ENCODE data around the gene CDH13. TPM values are rescaled to one million over a fixed set of nuclear protein-coding genes. Genes with fewer than 3 reads are reported as not detected.

CDH13 gene
- total and polyA plus RNA-seq, 10 of the 15 experiments (the other 5 are each of a cell fraction or from before 2014, with no cell fraction given), result under 0.01 to 0.05 TPM; not detected in 8

GRCh38 chr16:83404261-83404660 lies 777.5 kb downstream of the CDH13 start (continued):
- no peak for TF ChIP-seq ZBTB40 (IDR thresholded peaks at IDR 0.05; ENCODE audit: borderline replicate concordance)
- TF ChIP-seq, protein P1, sequence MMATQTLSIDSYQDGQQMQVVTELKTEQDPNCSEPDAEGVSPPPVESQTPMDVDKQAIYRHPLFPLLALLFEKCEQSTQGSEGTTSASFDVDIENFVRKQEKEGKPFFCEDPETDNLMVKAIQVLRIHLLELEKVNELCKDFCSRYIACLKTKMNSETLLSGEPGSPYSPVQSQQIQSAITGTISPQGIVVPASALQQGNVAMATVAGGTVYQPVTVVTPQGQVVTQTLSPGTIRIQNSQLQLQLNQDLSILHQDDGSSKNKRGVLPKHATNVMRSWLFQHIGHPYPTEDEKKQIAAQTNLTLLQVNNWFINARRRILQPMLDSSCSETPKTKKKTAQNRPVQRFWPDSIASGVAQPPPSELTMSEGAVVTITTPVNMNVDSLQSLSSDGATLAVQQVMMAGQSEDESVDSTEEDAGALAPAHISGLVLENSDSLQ (IDR thresholded peaks at IDR 0.05), result no peak
- no peak for TF ChIP-seq POU2F2 (IDR thresholded peaks at IDR 0.05; ENCODE audit: borderline replicate concordance, low read depth, low read length)

DNA sequence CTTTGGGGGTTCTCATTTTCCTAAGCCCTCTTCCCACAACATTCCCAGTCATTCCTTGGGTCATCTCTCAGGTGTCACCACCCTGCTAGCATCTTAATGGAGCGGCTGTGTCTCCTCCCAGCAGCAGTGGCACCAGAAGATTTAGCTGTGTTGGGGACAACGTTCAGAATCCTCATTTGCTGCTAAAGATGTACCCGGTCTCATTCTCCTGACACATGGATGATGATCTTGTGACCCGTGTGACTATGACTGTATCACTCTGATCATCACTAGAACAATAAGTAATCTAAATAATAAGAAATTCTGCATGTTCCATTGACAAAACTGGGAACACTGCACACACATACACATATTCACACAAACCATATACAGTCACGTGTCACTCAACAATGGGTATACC lies 781.2 kb downstream of the CDH13 start:
- SMC1A ChIA-PET (ENCODE audit: uncharacterized antibody, unreplicated experiment), result no interaction called here
- Histone ChIP-seq H3K4me1 (ENCODE audit: control insufficient read depth, insufficient read depth, low read length) (no peaks in the 10 kb centered on the region), H3K36me3 (ENCODE audit: control insufficient read depth in 2 of 2, insufficient read depth in 2 of 2, low read length in 1 of 2) (no peaks in the 10 kb centered on the region), H3K27me3 (replicated peaks in 1 of 2; ENCODE audit: control insufficient read depth in 2 of 2, insufficient read depth in 2 of 2, low read length in 1 of 2) (no peaks in the 10 kb centered on the region), H3K4me3 (no peak overlapping the region), H3K9me3 (replicated peaks; ENCODE audit: control insufficient read depth, insufficient read depth, low read length) (no peaks in the 10 kb centered on the region), H3K27ac (ENCODE audit: control insufficient read depth, insufficient read depth) (no peak overlapping the region), H3K9ac (ENCODE audit: control insufficient read depth, insufficient read depth, low read length) (no peak overlapping the region), H3K79me2 (ENCODE audit: control insufficient read depth, insufficient read depth, low read length) (no peaks in the 10 kb centered on the region), H2AFZ (ENCODE audit: control insufficient read depth, low read depth, low read length) (no peak overlapping the region), H4K20me1 (ENCODE audit: control insufficient read depth, insufficient read depth) (no peaks in the 10 kb centered on the region), H3K4me2 (ENCODE audit: control insufficient read depth, insufficient read depth) (no peak overlapping the region)
- FAIRE-seq (no peak), ATAC-seq (no peak), DNase-seq (ENCODE audit: low read depth, low spot score) (no peak)
- intact Hi-C loops (cut with micrococcal nuclease; ENCODE audit: unreplicated experiment), result no loop called here
- in situ Hi-C loops (cut with MboI), result no loop called here
- BruUV-seq (replicated peaks), result no TSS peak
- POLR2A ChIA-PET, result no interaction called here
- CTCF ChIA-PET, result interaction anchor here (0.6 to 1.0 kb wide), 2 partner anchors 18 to 296 kb away, joined by 3 read pairs; no protein-coding TSS in a partner anchor
- WGBS (ENCODE audit: insufficient coverage, insufficient replicate concordance, low lambda C conversion rate, missing lambda C conversion rate), result 2% methylated on average over 5 of the region's 5 CpGs
- RAD21 ChIA-PET (ENCODE audit: unreplicated experiment), result no interaction called here
- TF ChIP-seq BMI1 (IDR thresholded peaks at IDR 0.05; ENCODE audit: borderline replicate concordance), result no peak
- no peak for TF ChIP-seq HCFC1 (IDR thresholded peaks at IDR 0.05; ENCODE audit: low read length)
- TF ChIP-seq YY1 (IDR thresholded peaks at IDR 0.05; ENCODE audit: low read depth, low read length), result no peak
- no peak for TF ChIP-seq ELK1 (IDR thresholded peaks at IDR 0.05; ENCODE audit: low read depth, low read length)
- TF ChIP-seq TBL1XR1 (IDR thresholded peaks at IDR 0.05; ENCODE audit: low read depth, low read length), result no peak
- no peak for TF ChIP-seq SREBF2 (IDR thresholded peaks at IDR 0.05; ENCODE audit: low read length)
- no peak for TF ChIP-seq E4F1 (IDR thresholded peaks at IDR 0.05; ENCODE audit: borderline replicate concordance, partially characterized antibody)
- no peak for TF ChIP-seq MTA2 (IDR thresholded peaks at IDR 0.05; ENCODE audit: low read depth)
- TF ChIP-seq CHD1 (IDR thresholded peaks at IDR 0.05; ENCODE audit: low read depth, low read length), result no peak
- no peak for TF ChIP-seq RUNX3 (IDR thresholded peaks at IDR 0.05; ENCODE audit: low read length)
- TF ChIP-seq NFIC (IDR thresholded peaks at IDR 0.05; ENCODE audit: low read depth, low read length), result no peak
